ENCODE data around the gene TMEM255A.

TMEM255A gene

DNA sequence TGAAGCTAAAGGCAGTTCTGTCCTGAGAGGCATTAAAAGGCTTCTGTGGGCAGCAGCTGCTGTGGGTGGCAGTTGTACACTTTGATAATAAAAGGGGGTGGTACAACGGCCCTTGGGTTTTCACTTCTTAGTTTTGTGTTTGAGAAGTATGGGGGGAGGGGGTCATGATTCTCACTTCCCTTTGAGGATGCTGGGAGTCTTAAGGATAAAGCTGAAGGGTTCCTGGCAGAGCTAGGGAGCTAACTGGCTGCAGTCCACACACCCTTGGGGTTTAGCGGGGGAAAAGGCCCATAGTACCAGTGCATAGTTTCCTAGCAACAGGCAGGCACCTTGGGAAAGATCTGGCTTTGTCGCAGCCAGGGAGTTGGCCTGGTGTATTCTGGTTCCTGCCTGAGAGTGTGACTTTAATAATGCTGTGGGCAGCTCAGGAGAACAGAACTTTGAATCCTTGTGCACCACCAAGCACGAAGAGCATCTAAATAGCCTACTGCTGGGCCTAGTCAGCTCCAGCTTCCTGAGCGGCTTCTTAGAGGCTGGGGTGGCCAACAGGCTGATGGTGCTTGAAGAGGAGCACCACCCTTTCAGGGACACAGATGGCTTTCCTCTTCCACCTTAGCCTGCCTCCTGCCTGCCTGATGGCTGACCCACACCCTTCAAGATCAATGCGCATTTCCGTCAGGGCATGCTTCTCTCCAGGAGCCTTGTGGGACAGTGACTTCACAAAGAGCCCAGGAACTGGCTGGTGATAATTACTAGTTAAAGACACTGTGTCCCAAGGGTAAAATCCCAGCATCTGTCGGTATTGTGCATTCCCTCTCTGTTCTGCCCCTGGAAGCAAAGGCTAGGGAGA, 48.2 kb downstream of the TMEM255A start:
- DNase-seq, result no peak

DNA sequence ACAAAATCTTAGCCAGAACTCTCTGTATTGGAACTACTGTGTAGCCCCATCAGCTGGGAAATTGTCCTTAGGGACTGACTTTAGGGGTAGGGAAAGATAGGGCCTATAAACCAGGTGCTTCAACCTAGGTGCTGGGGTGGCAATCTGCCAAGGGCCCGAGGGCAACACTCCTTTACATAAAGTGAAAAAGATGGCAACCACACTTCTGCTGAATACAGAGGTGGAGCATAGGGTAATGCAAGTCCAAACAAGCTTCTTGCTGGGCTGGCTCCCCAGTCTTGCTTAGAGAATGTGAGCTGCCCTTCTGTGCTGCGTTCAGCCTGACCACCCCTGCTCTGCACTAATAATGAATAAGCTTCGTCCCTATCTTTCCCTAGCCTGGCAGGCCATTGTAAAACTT, 50.9 kb downstream of the TMEM255A start:
- DNase-seq, result no peak

DNA sequence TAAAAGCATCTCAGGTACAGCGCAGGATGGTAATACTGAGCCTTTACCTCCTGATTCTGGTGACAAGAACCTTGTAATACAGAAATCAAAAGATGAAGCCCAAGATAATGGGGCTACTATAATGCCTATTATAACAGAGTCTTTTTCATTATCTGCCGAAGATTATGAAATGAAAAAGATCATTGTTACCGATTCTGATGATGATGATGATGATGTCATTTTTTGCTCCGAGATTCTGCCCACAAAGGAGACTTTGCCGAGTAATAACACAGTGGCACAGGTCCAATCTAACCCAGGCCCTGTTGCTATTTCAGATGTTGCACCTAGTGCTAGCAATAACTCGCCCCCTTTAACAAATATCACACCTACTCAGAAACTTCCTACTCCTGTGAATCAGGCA, 57.5 kb downstream of the TMEM255A start:
- no peak for DNase-seq

DNA sequence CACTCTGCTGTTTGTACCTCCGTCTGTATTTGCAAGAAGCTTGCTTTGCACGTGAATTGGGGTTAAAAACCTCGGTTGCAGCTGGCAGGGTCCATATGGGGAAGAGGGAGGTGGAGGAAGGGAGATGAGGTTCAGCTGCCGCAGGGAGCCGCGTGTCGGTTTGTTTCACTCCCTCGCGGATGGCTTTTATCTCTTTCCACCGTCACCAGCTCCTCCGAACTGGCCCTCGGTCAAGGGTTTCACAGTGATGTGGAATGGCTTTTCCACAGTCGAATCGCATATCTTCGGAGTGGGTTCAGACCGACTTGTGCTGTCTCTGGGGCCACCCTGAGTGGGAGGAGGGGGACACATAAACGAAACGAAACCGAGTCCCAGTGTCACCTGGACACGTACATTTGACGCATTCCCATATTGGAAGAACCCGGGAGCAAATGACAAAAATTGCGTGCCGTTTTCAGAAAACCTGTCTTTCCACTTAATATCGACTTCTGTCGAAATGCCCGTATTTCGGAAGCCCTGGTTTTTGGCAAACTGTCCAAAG, 59.7 kb downstream of the TMEM255A start:
- peak; percentile 0 for DNase-seq

DNA sequence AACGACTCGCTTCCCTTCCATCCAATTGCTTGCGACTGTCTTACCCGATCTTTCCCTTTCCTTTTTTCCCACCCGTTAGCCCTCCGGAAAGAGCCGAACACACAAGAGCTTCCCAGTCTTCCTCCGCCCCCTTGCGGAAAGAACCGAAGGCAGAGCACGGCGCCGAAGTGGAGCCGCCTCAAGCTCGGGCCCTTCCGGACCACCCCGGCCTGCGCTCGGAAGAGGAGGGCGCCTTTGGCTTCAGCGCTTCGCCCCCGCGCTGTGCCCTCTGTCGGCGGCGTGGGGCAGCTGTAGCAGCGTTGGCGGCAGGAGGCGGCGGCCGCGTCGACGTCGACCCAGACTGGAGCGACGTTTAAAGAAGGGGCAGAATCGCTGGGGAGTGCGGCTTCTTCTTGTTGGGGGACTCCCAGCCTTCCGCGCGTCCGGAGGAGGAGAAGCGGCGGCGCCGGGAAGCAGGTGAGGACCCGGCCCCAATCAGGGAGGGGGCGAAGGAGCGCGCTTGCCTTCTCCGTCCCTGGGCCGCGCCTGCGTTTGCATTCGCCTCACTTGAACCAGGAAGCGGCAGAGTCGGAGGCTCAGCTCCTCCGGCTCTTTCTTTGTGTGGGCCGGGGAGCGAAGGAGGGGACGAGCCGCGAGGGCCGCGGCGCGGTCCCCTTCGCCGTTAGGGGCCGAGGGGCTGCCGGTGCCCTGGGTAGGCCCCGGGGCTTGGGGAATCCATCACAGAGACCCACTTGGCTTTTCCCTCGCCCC, 60.6 kb downstream of the TMEM255A start, which contains the start of gene ZBTB33:
Gene ZBTB33 (plus strand): TSS at position 291 of the 750 bp plus-strand sequence. CDS start 2,604 bp downstream, outside the sequence.
- peak; percentile 73 to 78 for DNase-seq

DNA sequence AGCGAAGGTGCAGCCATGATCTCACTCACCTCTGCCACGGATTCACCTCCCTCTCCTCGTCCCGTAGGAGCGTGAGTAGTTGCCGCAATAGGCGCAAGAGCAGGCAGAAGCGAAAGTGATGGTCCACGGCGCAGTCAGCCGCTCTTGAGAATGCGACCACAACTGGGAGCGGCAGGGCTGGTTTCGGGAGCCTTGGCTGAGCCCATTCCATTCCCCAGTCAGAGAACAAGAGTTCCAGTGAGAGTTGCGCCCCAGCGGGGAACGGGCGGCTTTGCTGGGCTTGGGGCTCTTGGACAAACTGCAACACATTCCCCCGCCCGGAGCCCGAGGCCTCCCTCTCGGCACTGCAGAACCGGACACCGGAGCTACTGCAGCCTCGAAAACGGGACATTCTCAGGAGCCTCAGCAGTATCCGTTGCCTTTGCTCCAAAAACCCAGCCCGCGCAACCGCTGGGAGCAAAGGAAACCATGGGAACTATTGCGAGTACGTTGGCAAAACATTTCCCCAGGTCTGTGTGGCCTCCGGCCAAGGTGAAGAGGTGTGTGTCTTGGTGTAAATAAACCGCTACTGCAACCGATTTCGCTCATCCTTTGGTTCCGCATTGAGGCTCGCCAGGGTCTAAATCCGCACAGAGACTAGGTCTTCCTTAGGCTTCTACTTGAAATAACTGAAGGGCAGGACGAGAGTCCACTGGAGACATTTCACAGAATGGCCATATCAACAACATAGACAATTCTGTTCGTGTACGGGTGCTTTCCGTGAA, 66.3 kb downstream of the TMEM255A start:
- DNase-seq, result peak; percentile 40 to 44

DNA sequence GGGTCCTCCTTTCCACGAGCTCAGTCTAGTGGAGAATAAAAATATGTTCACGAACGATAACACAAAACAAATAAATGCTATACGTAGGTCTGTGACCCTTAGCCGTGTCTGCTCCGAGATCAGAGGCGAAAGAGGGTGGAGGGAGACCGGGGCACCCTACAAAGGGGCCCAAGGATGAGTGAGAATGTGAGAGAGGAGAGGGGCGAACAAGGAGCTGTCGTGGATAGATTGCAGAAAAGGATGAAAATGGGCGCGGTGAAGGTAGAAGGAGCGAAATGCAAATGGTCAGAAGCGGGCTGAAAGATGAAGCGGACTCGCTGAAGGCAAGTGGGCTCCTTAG, 66.9 kb downstream of the TMEM255A start:
- no peak for DNase-seq

DNA sequence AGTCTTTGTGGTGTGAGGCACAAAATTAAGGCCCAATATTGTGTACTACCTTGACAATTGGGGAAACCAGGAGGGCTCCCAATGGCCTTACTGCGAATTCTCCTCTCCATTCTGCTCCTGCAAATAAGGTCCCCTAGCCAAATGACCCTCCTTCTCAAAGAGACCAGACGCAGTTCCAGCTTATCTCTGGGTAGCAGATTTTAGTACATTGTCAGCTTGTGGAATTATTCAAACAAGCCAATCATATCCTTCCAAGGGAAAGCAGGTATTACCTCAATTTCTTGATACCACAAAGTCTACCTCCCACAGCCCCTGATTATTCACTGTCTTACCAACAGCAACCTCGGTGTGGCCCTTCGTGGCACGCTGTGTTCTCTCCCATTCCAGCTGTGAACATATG, 68.4 kb downstream of the TMEM255A start:
- no peak for DNase-seq

DNA sequence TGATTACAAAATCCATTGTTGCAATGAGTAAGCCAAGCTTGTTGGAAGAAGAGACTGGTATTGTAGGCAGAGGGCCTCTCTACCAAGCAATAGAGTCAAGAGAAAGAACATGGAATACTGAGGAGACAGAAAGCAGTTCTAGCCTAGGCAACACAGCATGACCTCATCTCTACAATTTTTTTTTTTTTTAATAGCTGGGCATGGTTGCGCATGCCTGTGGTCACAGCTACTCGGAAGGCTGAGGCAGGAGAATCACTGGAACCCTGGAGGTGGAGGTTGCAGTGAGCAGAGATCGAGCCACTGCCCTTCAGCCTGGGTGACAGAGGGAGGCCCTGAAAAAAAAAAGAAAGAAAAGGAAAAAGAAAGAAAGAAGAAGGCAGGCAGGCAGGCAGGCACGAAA, 72.3 kb downstream of the TMEM255A start:
- no peak for DNase-seq

DNA sequence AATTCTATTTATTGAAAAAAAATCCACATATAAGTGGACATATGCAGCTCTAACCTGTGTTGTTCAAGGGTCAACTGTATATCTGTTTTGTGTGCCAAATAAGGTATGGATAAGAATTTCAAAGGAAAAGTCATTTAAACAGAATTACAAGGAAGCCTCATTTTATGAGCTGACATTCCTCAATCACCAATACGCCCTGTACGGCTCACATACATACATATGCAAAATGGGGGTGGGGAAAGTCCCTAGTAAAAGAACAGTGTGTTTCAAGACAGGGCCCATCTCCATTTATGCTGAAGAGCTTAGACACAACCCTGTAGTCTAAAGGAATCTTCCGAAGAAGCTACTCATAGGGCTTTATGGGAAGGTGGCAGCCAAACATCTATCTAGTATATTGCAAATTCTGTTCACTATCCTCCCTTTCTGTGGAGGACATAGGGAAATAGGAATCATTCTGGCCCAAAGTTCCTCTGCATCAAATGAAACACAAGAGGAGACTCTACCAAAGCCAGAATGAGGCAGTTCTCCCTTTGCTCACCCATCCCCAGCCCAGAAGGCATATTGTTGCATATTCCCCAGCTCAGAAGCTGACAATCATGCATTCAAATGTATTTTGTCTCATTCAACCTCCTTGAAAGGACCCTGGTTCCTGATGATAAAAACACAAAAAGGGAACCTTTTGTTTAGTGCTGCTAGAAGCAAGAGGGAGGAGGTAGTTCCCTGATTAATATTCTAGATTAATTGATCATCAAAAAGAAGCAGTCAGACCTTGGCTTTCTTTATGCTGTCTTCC, 74.4 kb downstream of the TMEM255A start:
- DNase-seq, result no peak

DNA sequence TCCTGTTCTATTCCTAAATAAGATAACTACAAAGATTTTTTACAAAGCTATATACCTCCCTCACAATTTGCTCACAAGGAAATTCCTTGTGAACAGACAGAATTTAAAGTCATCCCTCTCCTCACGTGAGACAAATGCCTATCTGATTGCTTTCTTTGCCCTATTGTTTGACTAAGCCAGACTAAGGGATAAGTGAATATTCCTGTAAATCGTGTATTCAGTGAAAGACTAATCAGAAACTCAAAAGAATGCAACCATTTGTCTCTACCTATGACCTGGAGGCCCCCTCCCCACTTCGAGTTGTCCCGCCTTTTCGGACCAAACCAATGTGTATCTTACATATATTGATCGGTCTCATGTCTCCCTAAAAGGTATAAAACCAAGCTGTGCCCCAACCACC, 76.0 kb downstream of the TMEM255A start:
- DNase-seq, result no peak

DNA sequence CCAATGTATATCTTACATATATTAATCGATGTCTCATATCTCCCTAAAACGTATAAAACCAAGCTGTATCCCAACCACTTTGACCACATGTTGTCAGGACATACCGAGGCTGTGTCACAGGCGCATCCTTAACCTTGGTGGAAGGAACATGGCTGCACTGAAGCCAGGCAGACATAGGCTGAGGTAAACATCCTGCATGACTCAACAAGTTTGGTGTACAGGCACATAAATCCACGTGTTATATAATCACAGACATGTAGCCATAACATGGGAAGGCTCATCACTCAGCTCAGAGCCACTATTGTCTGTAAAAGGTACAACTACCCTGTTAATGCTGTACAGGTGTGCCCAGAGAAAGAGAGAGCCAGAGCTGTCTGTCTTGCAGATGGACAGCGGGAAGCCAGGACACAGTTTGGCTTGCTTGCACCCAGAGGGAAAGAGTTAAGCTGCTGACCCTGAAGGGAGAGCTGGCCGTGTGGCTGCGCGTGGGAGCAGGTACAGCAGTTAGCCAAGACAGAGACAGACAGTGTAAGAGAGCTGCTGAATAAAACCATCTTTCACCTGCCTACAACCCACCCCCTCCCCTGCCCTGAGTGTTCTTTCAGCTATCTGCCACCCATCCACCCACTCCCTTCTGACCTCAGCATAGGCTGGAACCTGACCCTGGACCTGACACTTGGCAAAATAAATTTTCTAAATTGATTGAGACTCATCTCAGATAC, 82.9 kb downstream of the TMEM255A start:
- no peak for DNase-seq

DNA sequence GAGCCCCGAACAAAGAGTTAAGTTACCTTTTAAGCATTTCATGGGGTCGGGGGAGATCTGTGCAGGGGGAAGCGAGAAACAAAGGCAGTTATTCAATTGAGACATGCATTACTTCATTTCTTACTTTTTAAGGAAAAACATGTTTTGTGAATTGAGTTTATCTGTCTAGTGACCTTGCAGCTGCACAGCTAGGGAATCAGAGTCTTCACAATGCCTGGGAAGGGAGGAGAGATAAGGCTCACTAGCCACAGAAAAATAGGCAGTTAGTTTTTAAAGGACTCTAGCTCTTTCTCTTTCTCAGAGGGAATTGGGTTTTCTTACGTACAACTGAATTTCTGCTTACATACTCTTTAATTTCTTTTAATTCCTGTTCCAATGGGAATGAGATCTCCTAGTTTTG, 86.9 kb downstream of the TMEM255A start:
- no peak for DNase-seq

DNA sequence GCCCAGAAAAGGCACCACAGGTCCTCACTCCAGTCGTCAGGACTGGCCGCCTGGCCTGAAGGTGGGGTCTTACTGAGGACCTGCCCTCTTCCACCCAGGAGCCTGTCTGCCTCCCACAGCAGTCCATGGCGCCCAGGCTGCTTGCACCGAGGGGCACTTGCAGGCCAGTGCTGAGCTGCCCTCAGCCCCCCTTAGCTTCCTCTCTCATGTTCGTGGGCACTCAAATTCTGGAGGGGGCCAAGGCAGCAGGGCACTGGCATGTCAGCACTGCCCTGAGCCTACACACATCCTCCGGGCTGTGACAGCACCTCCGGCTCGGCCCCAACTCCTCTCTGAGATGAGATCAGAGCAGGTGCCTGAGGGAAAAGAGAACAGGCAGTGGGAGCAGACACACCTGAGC, 87.9 kb downstream of the TMEM255A start:
- DNase-seq, result no peak

DNA sequence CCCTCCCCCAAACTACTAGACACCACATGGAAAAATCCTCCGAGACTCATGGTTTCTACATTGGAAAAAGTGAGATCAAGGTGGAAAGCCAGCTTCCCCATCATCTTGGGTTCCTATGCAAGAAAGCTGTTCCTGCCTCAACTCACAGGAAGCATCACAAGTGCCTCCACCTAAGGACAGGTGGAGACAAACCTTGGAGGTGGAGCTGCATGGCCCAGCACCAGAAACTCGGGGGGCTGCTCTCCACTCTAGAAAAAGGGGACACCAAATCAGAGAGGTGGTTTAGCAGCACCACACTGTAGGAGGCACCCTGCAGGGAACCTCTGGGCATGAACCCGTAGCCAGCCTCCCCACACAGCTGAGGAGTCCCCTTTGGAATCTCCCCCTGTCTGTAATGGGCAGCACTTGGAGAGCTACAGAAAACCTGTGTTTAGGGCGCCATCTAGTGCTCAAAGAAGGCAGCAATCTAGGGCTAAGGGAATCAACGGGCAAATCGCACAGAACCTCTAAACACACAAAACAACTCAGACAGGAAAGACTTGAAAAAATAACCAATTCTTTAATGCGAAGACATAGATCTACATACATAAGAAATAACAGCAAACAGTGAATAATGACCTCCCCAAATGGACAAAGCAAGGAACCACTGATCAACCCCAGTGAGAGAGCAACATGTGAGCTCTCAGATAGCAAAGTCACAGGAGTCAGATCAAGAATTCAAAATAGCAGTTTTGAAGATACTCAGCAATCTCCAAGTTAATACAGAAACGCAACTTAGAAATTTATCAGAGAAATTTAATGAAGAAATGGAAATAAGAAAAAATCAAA, 97.6 kb downstream of the TMEM255A start:
- DNase-seq, result peak; percentile 32 to 49

Measured in activated CD4-positive, alpha-beta T cell treated with anti-CD3 and anti-CD28 coated beads, Interleukin-2, amount 50 U/mL, for 4 hours (primary cell).